HG02870 (cell line): ENCODE data around the gene SCN4A.
A peak's percentile ranks its signal among the peaks of the same experiment; 100 is the strongest.
"Not testable (repeated sequence)": the region's sequence is repeated elsewhere in the genome, so short reads cannot be mapped to it uniquely, and the experiment has no call there.

Experiments
- ATAC-seq: cut with Tn5 transposase; IDR thresholded peaks from one replicate; pipeline ENCODE4 v1.9.1; 2021; ENCODE audit warnings: mild to moderate bottlenecking, moderate library complexity; ENCODE audit not compliant: unreplicated experiment

Gene SCN4A

GRCh38 chr17:63939401-63939800 is 33.3 kb downstream of the SCN4A start:
- no peak for ATAC-seq

GRCh38 chr17:63937920-63938319 is 34.8 kb downstream of the SCN4A start:
- ATAC-seq, result no peak

- no peak for ATAC-seq
These were observed 35.4 kb downstream of the SCN4A start for GRCh38 chr17:63937319-63937718.

GRCh38 chr17:63934183-63935112 is 38.3 kb downstream of the SCN4A start:
- ATAC-seq, result no peak

GRCh38 chr17:63933598-63933997 is 39.1 kb downstream of the SCN4A start:
- no peak for ATAC-seq

- ATAC-seq, result no peak
These were observed 40.0 kb downstream of the SCN4A start for GRCh38 chr17:63932721-63933120.

- ATAC-seq, result peak; percentile 79
These were observed 40.6 kb downstream of the SCN4A start, which contains the start of gene CD79B for GRCh38 chr17:63931981-63932561. Gene CD79B, minus strand, starts transcription at chr17:63932331. Its CDS starts 70 bp downstream, at chr17:63932261.

GRCh38 chr17:63930951-63931575 is 41.7 kb downstream of the SCN4A start:
- ATAC-seq, result no peak

GRCh38 chr17:63929860-63930766 is 42.6 kb downstream of the SCN4A start:
- ATAC-seq, result no peak

GRCh38 chr17:63928966-63929695 is 43.6 kb downstream of the SCN4A start:
- no peak for ATAC-seq

- no peak for ATAC-seq
These were observed 44.5 kb downstream of the SCN4A start for GRCh38 chr17:63928172-63928666.

GRCh38 chr17:63927464-63928171 is 45.1 kb downstream of the SCN4A start:
- no peak for ATAC-seq

GRCh38 chr17:63926164-63926563 is 46.6 kb downstream of the SCN4A start:
- no peak for ATAC-seq

GRCh38 chr17:63925615-63926014 is 47.1 kb downstream of the SCN4A start:
- ATAC-seq, result no peak

GRCh38 chr17:63922402-63922801 is 50.3 kb downstream of the SCN4A start:
- ATAC-seq, result not testable (repeated sequence)

GRCh38 chr17:63920779-63921178 is 51.9 kb downstream of the SCN4A start:
- not testable (repeated sequence) for ATAC-seq

- not testable (repeated sequence) for ATAC-seq
These were observed 52.7 kb downstream of the SCN4A start for GRCh38 chr17:63920050-63920449.

GRCh38 chr17:63919311-63919723 is 53.4 kb downstream of the SCN4A start:
- no peak for ATAC-seq

GRCh38 chr17:63918789-63919305 is 53.9 kb downstream of the SCN4A start, which contains the start of gene GH1:
Gene GH1, minus strand, starts transcription at chr17:63918839. Its CDS starts 63 bp downstream, at chr17:63918776.
- ATAC-seq, result not testable (repeated sequence)
